ENCODE measurements around the gene DLG2.

DLG2 gene

DNA sequence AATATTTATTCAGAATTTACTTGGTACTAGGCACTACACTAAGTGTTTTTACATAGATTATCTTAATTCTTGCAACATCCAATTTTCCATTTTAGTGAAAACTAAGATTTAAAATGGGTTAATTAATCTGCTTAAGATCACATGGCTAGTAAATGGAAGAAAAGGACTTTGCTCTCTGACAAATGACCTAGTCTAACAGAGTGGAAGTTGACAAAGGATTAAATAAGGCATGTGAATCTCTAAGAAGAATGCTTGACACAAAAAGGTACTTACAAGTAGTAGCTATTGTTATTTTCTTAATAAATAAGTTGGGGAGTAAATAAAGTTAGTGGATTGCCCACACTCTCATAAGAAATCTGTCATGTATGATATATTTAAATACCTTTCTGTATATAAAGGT lies 584.8 kb downstream of the DLG2 start:
- H3K4me3 ChIP-seq (ENCODE audit: control insufficient read depth in 1 of 7, extremely low read depth in 1 of 7, insufficient read depth in 4 of 7, low read depth in 2 of 7, low read length in 6 of 7): no peak overlapping the region
- no peak for DNase-seq
- H3K9me3 ChIP-seq (ENCODE audit: control extremely low read depth in 1 of 5, control insufficient read depth in 4 of 5, insufficient read depth in 2 of 5, low read depth in 1 of 5, low read length in 4 of 5): no peaks in the 10 kb centered on the region
- H3K27me3 ChIP-seq (replicated peaks in 2 of 5; ENCODE audit: control insufficient read depth in 4 of 5, insufficient read depth in 5 of 5, low read length in 4 of 5): no peaks in the 10 kb centered on the region
- H3K27ac ChIP-seq (ENCODE audit: insufficient read depth in 1 of 2, low read depth in 1 of 2, low read length in 2 of 2, poor library complexity in 1 of 2, severe bottlenecking in 2 of 2): no peak overlapping the region
- CTCF ChIA-PET: no interaction called here
- POLR2A ChIA-PET: no interaction called here
- H3K4me1 ChIP-seq (ENCODE audit: control extremely low read depth in 1 of 4, control insufficient read depth in 4 of 4, insufficient read depth in 4 of 4, low read length in 3 of 4): no peaks in the 10 kb centered on the region
- H3K36me3 ChIP-seq (ENCODE audit: control insufficient read depth in 4 of 4, insufficient read depth in 4 of 4, low read length in 3 of 4): no peaks in the 10 kb centered on the region

DNA sequence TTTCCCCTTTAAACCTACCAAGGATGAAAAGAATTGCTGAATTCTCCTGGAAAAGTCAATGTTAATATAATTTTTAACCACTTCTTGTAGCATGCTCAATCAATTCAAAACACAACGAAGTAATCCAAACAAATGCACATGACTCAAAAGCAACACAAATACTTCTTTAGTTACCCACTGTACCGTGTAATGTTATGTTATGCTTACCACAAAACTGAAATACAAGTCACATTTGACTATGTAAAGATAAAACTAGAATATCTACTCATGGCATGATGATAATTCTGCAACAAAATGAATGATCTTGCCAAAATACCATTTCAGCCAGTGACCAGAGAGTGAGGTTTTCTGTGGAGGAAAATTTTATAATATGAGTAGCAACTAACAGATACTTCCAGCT lies 587.0 kb downstream of the DLG2 start:
- ChIA-PET POLR2A (no interaction called here), CTCF (no interaction called here)
- no peak overlapping the region for H3K27ac ChIP-seq (ENCODE audit: insufficient read depth in 1 of 2, low read depth in 1 of 2, low read length in 2 of 2, poor library complexity in 1 of 2, severe bottlenecking in 2 of 2)
- H3K9me3 ChIP-seq (ENCODE audit: control extremely low read depth in 1 of 5, control insufficient read depth in 4 of 5, insufficient read depth in 2 of 5, low read depth in 1 of 5, low read length in 4 of 5): no peaks in the 10 kb centered on the region
- DNase-seq: no peak
- H3K4me1 ChIP-seq (ENCODE audit: control extremely low read depth in 1 of 4, control insufficient read depth in 4 of 4, insufficient read depth in 4 of 4, low read length in 3 of 4): no peaks in the 10 kb centered on the region
- H3K36me3 ChIP-seq (ENCODE audit: control insufficient read depth in 4 of 4, insufficient read depth in 4 of 4, low read length in 3 of 4): no peaks in the 10 kb centered on the region
- WGBS (ENCODE audit: insufficient coverage): no CpG with 5 or more reads among the region's 2 CpGs
- no peak overlapping the region for H3K4me3 ChIP-seq (ENCODE audit: control insufficient read depth in 1 of 7, extremely low read depth in 1 of 7, insufficient read depth in 4 of 7, low read depth in 2 of 7, low read length in 6 of 7)
- H3K27me3 ChIP-seq (replicated peaks in 2 of 5; ENCODE audit: control insufficient read depth in 4 of 5, insufficient read depth in 5 of 5, low read length in 4 of 5): no peaks in the 10 kb centered on the region

DNA sequence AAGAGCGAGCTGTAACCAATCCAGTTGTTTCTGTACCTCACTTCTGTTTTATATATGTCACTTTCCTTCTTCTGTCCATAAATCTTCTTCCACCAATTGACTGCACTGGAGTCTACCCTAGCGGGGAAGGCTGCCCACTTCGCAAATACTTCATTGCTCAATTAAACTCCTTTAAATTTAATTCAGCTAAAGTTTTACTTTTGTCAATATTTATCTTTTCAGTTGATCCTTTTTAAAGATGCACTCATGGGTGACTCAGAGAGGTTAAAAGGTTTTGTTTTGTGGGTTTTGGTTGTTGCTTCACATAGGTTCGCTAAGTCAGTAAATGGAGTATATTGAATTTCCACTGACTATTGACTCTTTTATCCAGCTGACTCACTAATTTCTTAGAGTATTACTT lies 597.2 kb downstream of the DLG2 start:
- Histone ChIP-seq H3K27ac (ENCODE audit: insufficient read depth in 1 of 2, low read depth in 1 of 2, low read length in 2 of 2, poor library complexity in 1 of 2, severe bottlenecking in 2 of 2) (no peak overlapping the region), H3K4me3 (ENCODE audit: control insufficient read depth in 1 of 7, extremely low read depth in 1 of 7, insufficient read depth in 4 of 7, low read depth in 2 of 7, low read length in 6 of 7) (no peak overlapping the region), H3K27me3 (replicated peaks in 2 of 5; ENCODE audit: control insufficient read depth in 4 of 5, insufficient read depth in 5 of 5, low read length in 4 of 5) (no peaks in the 10 kb centered on the region), H3K4me1 (ENCODE audit: control extremely low read depth in 1 of 4, control insufficient read depth in 4 of 4, insufficient read depth in 4 of 4, low read length in 3 of 4) (no peaks in the 10 kb centered on the region), H3K36me3 (ENCODE audit: control insufficient read depth in 4 of 4, insufficient read depth in 4 of 4, low read length in 3 of 4) (no peaks in the 10 kb centered on the region), H3K9me3 (ENCODE audit: control extremely low read depth in 1 of 5, control insufficient read depth in 4 of 5, insufficient read depth in 2 of 5, low read depth in 1 of 5, low read length in 4 of 5) (no peaks in the 10 kb centered on the region)
- ChIA-PET CTCF (no interaction called here), POLR2A (no interaction called here)
- 78% methylated on average over 1 of the region's 4 CpGs for WGBS (ENCODE audit: insufficient coverage)
- no peak for DNase-seq

DNA sequence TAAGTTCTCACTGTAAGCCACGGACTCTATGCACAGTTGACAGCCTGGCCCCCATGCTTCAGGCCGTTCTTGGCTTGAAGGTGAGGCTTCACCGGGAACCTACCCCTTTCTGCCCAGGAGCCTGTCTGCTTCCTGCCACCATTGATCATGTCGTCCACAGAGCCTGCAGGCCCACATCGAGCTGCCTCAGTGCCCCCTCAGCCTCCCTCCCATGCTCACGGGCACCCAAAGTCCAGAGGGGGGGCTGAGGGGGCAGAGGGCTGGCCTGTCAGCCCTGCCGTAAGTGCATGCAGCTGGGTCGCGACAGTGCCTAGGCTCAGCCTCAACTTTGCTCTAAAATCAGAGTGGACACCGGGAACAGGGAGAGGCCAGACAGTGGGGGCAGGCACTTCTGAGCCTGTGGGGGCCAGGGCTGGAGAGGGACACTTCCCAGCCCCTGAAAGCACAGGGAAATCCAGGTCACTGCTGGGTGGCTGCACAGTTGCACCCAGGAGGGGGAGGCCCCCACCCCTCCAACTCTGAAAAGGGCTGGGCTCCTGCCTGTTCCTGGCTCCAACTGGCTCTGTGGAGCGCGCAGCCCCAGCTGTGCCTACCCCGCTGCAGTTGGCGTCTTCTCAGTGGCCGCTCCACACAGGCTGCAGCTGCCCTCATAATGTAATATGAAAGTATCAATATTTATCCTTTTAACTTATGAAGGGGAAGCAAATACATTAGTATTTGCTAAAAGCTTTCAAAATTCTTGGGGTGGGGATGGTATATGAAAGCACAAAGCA lies 598.6 kb downstream of the DLG2 start:
- no peaks in the 10 kb centered on the region for H3K27me3 ChIP-seq (replicated peaks in 2 of 5; ENCODE audit: control insufficient read depth in 4 of 5, insufficient read depth in 5 of 5, low read length in 4 of 5)
- DNase-seq: no peak
- no peaks in the 10 kb centered on the region for H3K4me1 ChIP-seq (ENCODE audit: control extremely low read depth in 1 of 4, control insufficient read depth in 4 of 4, insufficient read depth in 4 of 4, low read length in 3 of 4)
- 100% methylated on average over 5 of the region's 15 CpGs for WGBS (ENCODE audit: insufficient coverage)
- H3K9me3 ChIP-seq (ENCODE audit: control extremely low read depth in 1 of 5, control insufficient read depth in 4 of 5, insufficient read depth in 2 of 5, low read depth in 1 of 5, low read length in 4 of 5): no peaks in the 10 kb centered on the region
- H3K36me3 ChIP-seq (ENCODE audit: control insufficient read depth in 4 of 4, insufficient read depth in 4 of 4, low read length in 3 of 4): no peaks in the 10 kb centered on the region
- ChIA-PET POLR2A (no interaction called here), CTCF (no interaction called here)
- H3K27ac ChIP-seq (ENCODE audit: insufficient read depth in 1 of 2, low read depth in 1 of 2, low read length in 2 of 2, poor library complexity in 1 of 2, severe bottlenecking in 2 of 2): no peak overlapping the region
- H3K4me3 ChIP-seq (ENCODE audit: control insufficient read depth in 1 of 7, extremely low read depth in 1 of 7, insufficient read depth in 4 of 7, low read depth in 2 of 7, low read length in 6 of 7): no peak overlapping the region

GRCh38 chr11:85027346-85027745 lies 599.8 kb downstream of the DLG2 start:
- CTCF ChIA-PET: interaction anchor here (0.6 kb wide), 1 partner anchor 38 kb away, joined by 3 read pairs; no protein-coding TSS in a partner anchor
- no peaks in the 10 kb centered on the region for H3K9me3 ChIP-seq (ENCODE audit: control extremely low read depth in 1 of 5, control insufficient read depth in 4 of 5, insufficient read depth in 2 of 5, low read depth in 1 of 5, low read length in 4 of 5)
- POLR2A ChIA-PET: no interaction called here
- H3K27ac ChIP-seq (ENCODE audit: insufficient read depth in 1 of 2, low read depth in 1 of 2, low read length in 2 of 2, poor library complexity in 1 of 2, severe bottlenecking in 2 of 2): no peak overlapping the region
- WGBS (ENCODE audit: insufficient coverage): 95% methylated on average over 11 of the region's 11 CpGs
- H3K27me3 ChIP-seq (replicated peaks in 2 of 5; ENCODE audit: control insufficient read depth in 4 of 5, insufficient read depth in 5 of 5, low read length in 4 of 5): no peaks in the 10 kb centered on the region
- H3K36me3 ChIP-seq (ENCODE audit: control insufficient read depth in 4 of 4, insufficient read depth in 4 of 4, low read length in 3 of 4): no peaks in the 10 kb centered on the region
- DNase-seq: no peak
- no peak overlapping the region for H3K4me3 ChIP-seq (ENCODE audit: control insufficient read depth in 1 of 7, extremely low read depth in 1 of 7, insufficient read depth in 4 of 7, low read depth in 2 of 7, low read length in 6 of 7)
- no peaks in the 10 kb centered on the region for H3K4me1 ChIP-seq (ENCODE audit: control extremely low read depth in 1 of 4, control insufficient read depth in 4 of 4, insufficient read depth in 4 of 4, low read length in 3 of 4)

DNA sequence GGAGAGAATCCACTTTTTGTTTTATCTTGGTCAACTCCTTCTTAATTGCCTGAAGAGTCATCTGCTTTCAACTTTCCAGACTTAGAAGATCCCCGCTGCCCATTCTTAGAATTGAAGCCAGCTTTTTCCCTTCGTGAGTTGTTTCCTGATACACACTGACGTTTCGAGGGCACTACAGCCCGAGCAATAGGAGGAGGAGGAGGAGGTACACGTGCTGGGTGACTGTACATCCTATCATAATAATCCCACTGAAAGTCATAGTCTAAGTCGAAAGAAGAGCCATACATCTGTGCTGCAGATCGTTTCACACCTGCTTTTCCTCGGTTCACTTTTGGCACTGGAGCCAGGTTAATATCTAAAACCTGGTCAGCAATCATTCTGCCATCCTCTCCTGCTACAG lies 606.1 kb downstream of the DLG2 start:
- H3K4me1 ChIP-seq (ENCODE audit: control extremely low read depth in 1 of 4, control insufficient read depth in 4 of 4, insufficient read depth in 4 of 4, low read length in 3 of 4): no peaks in the 10 kb centered on the region
- H3K4me3 ChIP-seq (ENCODE audit: control insufficient read depth in 1 of 7, extremely low read depth in 1 of 7, insufficient read depth in 4 of 7, low read depth in 2 of 7, low read length in 6 of 7): no peak overlapping the region
- H3K27ac ChIP-seq (ENCODE audit: insufficient read depth in 1 of 2, low read depth in 1 of 2, low read length in 2 of 2, poor library complexity in 1 of 2, severe bottlenecking in 2 of 2): no peak overlapping the region
- H3K27me3 ChIP-seq (replicated peaks in 2 of 5; ENCODE audit: control insufficient read depth in 4 of 5, insufficient read depth in 5 of 5, low read length in 4 of 5): no peaks in the 10 kb centered on the region
- ChIA-PET POLR2A (no interaction called here), CTCF (no interaction called here)
- DNase-seq: no peak
- H3K36me3 ChIP-seq (ENCODE audit: control insufficient read depth in 4 of 4, insufficient read depth in 4 of 4, low read length in 3 of 4): no peaks in the 10 kb centered on the region
- WGBS (ENCODE audit: insufficient coverage): 99% methylated on average over 4 of the region's 9 CpGs
- H3K9me3 ChIP-seq (ENCODE audit: control extremely low read depth in 1 of 5, control insufficient read depth in 4 of 5, insufficient read depth in 2 of 5, low read depth in 1 of 5, low read length in 4 of 5): no peaks in the 10 kb centered on the region

GRCh38 chr11:84993386-84993785 lies 633.8 kb downstream of the DLG2 start:
- no peaks in the 10 kb centered on the region for H3K36me3 ChIP-seq (ENCODE audit: control insufficient read depth in 4 of 4, insufficient read depth in 4 of 4, low read length in 3 of 4)
- CTCF ChIA-PET: no interaction called here
- no peaks in the 10 kb centered on the region for H3K27me3 ChIP-seq (replicated peaks in 2 of 5; ENCODE audit: control insufficient read depth in 4 of 5, insufficient read depth in 5 of 5, low read length in 4 of 5)
- no peak for DNase-seq
- WGBS (ENCODE audit: insufficient coverage): 61% methylated on average over 2 of the region's 4 CpGs
- H3K4me1 ChIP-seq (ENCODE audit: control extremely low read depth in 1 of 4, control insufficient read depth in 4 of 4, insufficient read depth in 4 of 4, low read length in 3 of 4): no peaks in the 10 kb centered on the region
- POLR2A ChIA-PET: no interaction called here
- no peak overlapping the region for H3K27ac ChIP-seq (ENCODE audit: insufficient read depth in 1 of 2, low read depth in 1 of 2, low read length in 2 of 2, poor library complexity in 1 of 2, severe bottlenecking in 2 of 2)
- H3K4me3 ChIP-seq (ENCODE audit: control insufficient read depth in 1 of 7, extremely low read depth in 1 of 7, insufficient read depth in 4 of 7, low read depth in 2 of 7, low read length in 6 of 7): no peak overlapping the region
- H3K9me3 ChIP-seq (ENCODE audit: control extremely low read depth in 1 of 5, control insufficient read depth in 4 of 5, insufficient read depth in 2 of 5, low read depth in 1 of 5, low read length in 4 of 5): peaks cover 0 to 3% (median 0%) of the 10 kb centered on the region in 5 experiments

Data from common myeloid progenitor, CD34-positive (primary cell).